C4-2B (cell line): ENCODE data around the gene DUSP2.

Experiments used
- CTCF ChIP-seq: fragments of 450-650 bp; conservative IDR thresholded peaks from 2 replicates; pipeline ENCODE4 v1.5.1; 2017; ENCODE audit warnings: mild to moderate bottlenecking
- ZFX ChIP-seq: fragments of 450-650 bp; IDR thresholded peaks from 2 replicates; pipeline ENCODE4 v1.6.1; 2017

DNA sequence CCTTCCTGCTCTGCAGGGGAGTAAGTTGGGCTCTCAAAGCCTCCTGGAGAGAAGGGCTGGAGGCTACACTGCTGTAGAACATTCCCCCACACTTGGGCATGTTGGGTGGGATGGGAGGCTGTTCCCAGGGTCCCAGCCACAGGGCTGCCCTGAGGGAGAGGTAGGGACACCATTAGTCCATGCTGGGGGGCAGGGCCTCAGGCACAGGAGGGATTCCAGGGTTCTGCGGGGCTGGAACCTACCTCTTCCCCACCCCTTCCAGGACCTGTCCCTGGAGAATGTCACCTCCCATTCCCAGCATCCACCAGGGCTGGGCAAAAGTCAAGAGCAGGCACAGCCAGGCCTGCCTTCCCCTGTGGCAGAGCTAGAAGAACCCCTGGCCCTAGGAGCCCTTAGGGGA is 21.9 kb downstream of the DUSP2 start:
- no peak for TF ChIP-seq CTCF
- TF ChIP-seq ZFX = no peak
